ENCODE results near the gene GRM3.

GRM3 gene

GRCh38 chr7:86668315-86668714 is 24.6 kb downstream of the GRM3 start:
- Histone ChIP-seq H3K9ac (no peak overlapping the region), H3K4me2 (no peak overlapping the region), H2AFZ (ENCODE audit: low read depth) (no peak overlapping the region), H3K79me2 (ENCODE audit: insufficient read depth, low read depth) (no peaks in the 10 kb centered on the region), H3K36me3 (ENCODE audit: insufficient read depth) (no peaks in the 10 kb centered on the region), H3K4me1 (ENCODE audit: low read depth, poor library complexity, severe bottlenecking) (no peaks in the 10 kb centered on the region), H4K20me1 (ENCODE audit: insufficient read depth) (no peaks in the 10 kb centered on the region), H3K4me3 (IDR thresholded peaks at IDR 0.05; ENCODE audit: insufficient read depth, low read depth, low read length) (no peak overlapping the region), H3K27me3 (ENCODE audit: insufficient read depth, low read depth) (no peaks in the 10 kb centered on the region), H3K27ac (no peak overlapping the region)
- TF ChIP-seq CTCF (conservative IDR thresholded peaks at IDR 0.05; ENCODE audit: low read depth, low read length): no peak

GRCh38 chr7:86687831-86688230 is 44.1 kb downstream of the GRM3 start:
- H3K4me3 ChIP-seq (IDR thresholded peaks at IDR 0.05; ENCODE audit: insufficient read depth, low read depth, low read length): no peak overlapping the region
- no peaks in the 10 kb centered on the region for H3K79me2 ChIP-seq (ENCODE audit: insufficient read depth, low read depth)
- no peaks in the 10 kb centered on the region for H3K27me3 ChIP-seq (ENCODE audit: insufficient read depth, low read depth)
- H3K27ac ChIP-seq: no peak overlapping the region
- no peak overlapping the region for H2AFZ ChIP-seq (ENCODE audit: low read depth)
- peaks cover 11% of the 10 kb centered on the region for H3K4me1 ChIP-seq (ENCODE audit: low read depth, poor library complexity, severe bottlenecking)
- no peaks in the 10 kb centered on the region for H4K20me1 ChIP-seq (ENCODE audit: insufficient read depth)
- H3K9ac ChIP-seq: no peak overlapping the region
- no peaks in the 10 kb centered on the region for H3K36me3 ChIP-seq (ENCODE audit: insufficient read depth)
- no peak for TF ChIP-seq CTCF (conservative IDR thresholded peaks at IDR 0.05; ENCODE audit: low read depth, low read length)
- H3K4me2 ChIP-seq: no peak overlapping the region

GRCh38 chr7:86689363-86689762 is 45.7 kb downstream of the GRM3 start:
- TF ChIP-seq CTCF (conservative IDR thresholded peaks at IDR 0.05; ENCODE audit: low read depth, low read length): no peak
- no peak overlapping the region for H3K4me3 ChIP-seq (IDR thresholded peaks at IDR 0.05; ENCODE audit: insufficient read depth, low read depth, low read length)
- no peaks in the 10 kb centered on the region for H4K20me1 ChIP-seq (ENCODE audit: insufficient read depth)
- H3K36me3 ChIP-seq (ENCODE audit: insufficient read depth): no peaks in the 10 kb centered on the region
- no peak overlapping the region for H3K4me2 ChIP-seq
- H3K9ac ChIP-seq: no peak overlapping the region
- no peaks in the 10 kb centered on the region for H3K79me2 ChIP-seq (ENCODE audit: insufficient read depth, low read depth)
- no peak overlapping the region for H2AFZ ChIP-seq (ENCODE audit: low read depth)
- peaks cover 11% of the 10 kb centered on the region for H3K4me1 ChIP-seq (ENCODE audit: low read depth, poor library complexity, severe bottlenecking)
- H3K27me3 ChIP-seq (ENCODE audit: insufficient read depth, low read depth): no peaks in the 10 kb centered on the region
- no peak overlapping the region for H3K27ac ChIP-seq

- no peaks in the 10 kb centered on the region for H3K27me3 ChIP-seq (ENCODE audit: insufficient read depth, low read depth)
- H4K20me1 ChIP-seq (ENCODE audit: insufficient read depth): no peaks in the 10 kb centered on the region
- no peaks in the 10 kb centered on the region for H3K79me2 ChIP-seq (ENCODE audit: insufficient read depth, low read depth)
- no peaks in the 10 kb centered on the region for H3K36me3 ChIP-seq (ENCODE audit: insufficient read depth)
- H3K27ac ChIP-seq: no peak overlapping the region
- H2AFZ ChIP-seq (ENCODE audit: low read depth): no peak overlapping the region
- H3K9ac ChIP-seq: no peak overlapping the region
- H3K4me3 ChIP-seq (IDR thresholded peaks at IDR 0.05; ENCODE audit: insufficient read depth, low read depth, low read length): no peak overlapping the region
- no peak overlapping the region for H3K4me2 ChIP-seq
- H3K4me1 ChIP-seq (ENCODE audit: low read depth, poor library complexity, severe bottlenecking): no peaks in the 10 kb centered on the region
- TF ChIP-seq CTCF (conservative IDR thresholded peaks at IDR 0.05; ENCODE audit: low read depth, low read length): no peak
Measured at GRCh38 chr7:86692755-86693154, 49.0 kb downstream of the GRM3 start.

GRCh38 chr7:86706406-86706805 is 62.7 kb downstream of the GRM3 start:
- Histone ChIP-seq H3K4me1 (ENCODE audit: low read depth, poor library complexity, severe bottlenecking) (no peaks in the 10 kb centered on the region), H3K4me2 (no peak overlapping the region), H3K27me3 (ENCODE audit: insufficient read depth, low read depth) (no peaks in the 10 kb centered on the region), H3K36me3 (ENCODE audit: insufficient read depth) (no peaks in the 10 kb centered on the region), H3K9ac (no peak overlapping the region), H3K27ac (no peak overlapping the region), H3K79me2 (ENCODE audit: insufficient read depth, low read depth) (no peaks in the 10 kb centered on the region), H2AFZ (ENCODE audit: low read depth) (no peak overlapping the region), H4K20me1 (ENCODE audit: insufficient read depth) (no peaks in the 10 kb centered on the region), H3K4me3 (IDR thresholded peaks at IDR 0.05; ENCODE audit: insufficient read depth, low read depth, low read length) (no peak overlapping the region)
- TF ChIP-seq CTCF (conservative IDR thresholded peaks at IDR 0.05; ENCODE audit: low read depth, low read length): no peak
